DMS 273 treated with DMSO at 0.1 percent for 48 hours (cell line): ENCODE results near the gene MEF2D.
A peak's percentile ranks its signal among the peaks of the same experiment; 100 is the strongest.

Experiments used
- DNase-seq: peaks from one replicate; lab custom pipeline; 2025; lab: John Stamatoyannopoulos, UW

The MEF2D gene

GRCh38 chr1:156488566-156489165 is 11.9 kb downstream of the MEF2D start:
- no peak for DNase-seq

GRCh38 chr1:156487862-156488261 is 12.7 kb downstream of the MEF2D start:
- DNase-seq = no peak

GRCh38 chr1:156486421-156487344 is 13.9 kb downstream of the MEF2D start:
- DNase-seq = no peak

GRCh38 chr1:156485984-156486383 is 14.6 kb downstream of the MEF2D start:
- no peak for DNase-seq

GRCh38 chr1:156484480-156485058 is 16.0 kb downstream of the MEF2D start:
- no peak for DNase-seq

GRCh38 chr1:156483397-156483796 is 17.2 kb downstream of the MEF2D start:
- DNase-seq = no peak

GRCh38 chr1:156482276-156482675 is 18.3 kb downstream of the MEF2D start:
- no peak for DNase-seq

GRCh38 chr1:156481527-156481926 is 19.0 kb downstream of the MEF2D start:
- DNase-seq = no peak

- DNase-seq = no peak
Observed at GRCh38 chr1:156480411-156481192, 20.0 kb downstream of the MEF2D start.

GRCh38 chr1:156480016-156480370 is 20.6 kb downstream of the MEF2D start:
- DNase-seq = no peak

GRCh38 chr1:156479093-156480015 is 21.2 kb downstream of the MEF2D start:
- DNase-seq = no peak

- DNase-seq = no peak
Observed at GRCh38 chr1:156478250-156478627, 22.3 kb downstream of the MEF2D start.

- no peak for DNase-seq
Observed at GRCh38 chr1:156477526-156478249, 22.9 kb downstream of the MEF2D start.

GRCh38 chr1:156476501-156477298 is 23.9 kb downstream of the MEF2D start:
- no peak for DNase-seq

- DNase-seq = peak; percentile 30
Observed at GRCh38 chr1:156475568-156476500, 24.7 kb downstream of the MEF2D start.

GRCh38 chr1:156474966-156475365 is 25.6 kb downstream of the MEF2D start:
- no peak for DNase-seq

- DNase-seq = no peak
Observed at GRCh38 chr1:156471496-156472490, 28.8 kb downstream of the MEF2D start.
